Heart right ventricle (tissue), 16 donors: ENCODE measurements around the gene GIMAP1. TPM values are rescaled to one million over a fixed set of nuclear protein-coding genes. Genes with fewer than 3 reads are reported as not detected.

ENCODE experiments used
- ATAC-seq, 8 donors: fragments of 200-7000 bp; cut with Tn5 transposase; one replicate each; pipeline ENCODE4 v1.9.1; 2020; ENCODE audit warnings: mild to moderate bottlenecking in 8 of 8, moderate library complexity in 8 of 8, moderate number of reproducible peaks in 1 of 8
- DNase-seq, 2 donors: peaks; one replicate each; pipeline ENCODE4 v3.0.0-alpha.2; 2020
- H3K27ac ChIP-seq, 10 donors: fragments of 200-600 bp; sonication (generic) in 2 of 10; one replicate each; pipeline versions ENCODE4 v1.5.0 to v1.8.0; 2020 to 2022; ENCODE audit warnings: mild to moderate bottlenecking in 3 of 10
- H3K27me3 ChIP-seq, 7 donors: fragments of 200-600 bp; one replicate each; pipeline ENCODE4 v1.8.0; 2021 to 2022; ENCODE audit warnings: mild to moderate bottlenecking in 2 of 7
- H3K36me3 ChIP-seq, 9 donors: fragments of 200-600 bp; sonication (generic) in 1 of 9; one replicate each; pipeline versions ENCODE4 v1.5.0 to v1.8.0; 2020 to 2022; ENCODE audit warnings: mild to moderate bottlenecking in 2 of 9
- H3K4me1 ChIP-seq, 9 donors: fragments of 200-600 bp; sonication (generic) in 1 of 9; one replicate each; pipeline versions ENCODE4 v1.5.0 to v1.8.0; 2020 to 2022; ENCODE audit warnings: mild to moderate bottlenecking in 4 of 9
- H3K4me3 ChIP-seq, 10 donors: fragments of 200-600 bp; sonication (generic) in 2 of 10; one replicate each; pipeline versions ENCODE4 v1.5.0 to v1.8.0; 2020 to 2022; ENCODE audit warnings: mild to moderate bottlenecking in 7 of 10, moderate library complexity in 2 of 10
- H3K9me3 ChIP-seq, 11 donors: fragments of 200-600 bp in 10 of 11; sonication (generic) in 2 of 11; one replicate each; pipeline versions ENCODE4 v1.5.0 to v1.8.0; 2013 to 2022; ENCODE audit warnings: mild to moderate bottlenecking in 2 of 11, control low read depth in 1 of 11, moderate library complexity in 1 of 11
- WGBS, 2 donors: extraction: QIAGEN DNeasy Blood & Tissue Kit; methylation state at CpG; one replicate each; pipeline ENCODE4 v1.1.7; 2013; ENCODE audit warnings: inconsistent platforms in 1 of 2; 5-methylcytosine and 5-hydroxymethylcytosine counted together
- intact Hi-C, 10 donors: fragments of 100-400 bp; cut with DNase I; formaldehyde crosslinking; loops; one replicate each; pipeline versions ENCODE4 v1.11.1 to v1.14.2; 2022
- polyA plus RNA-seq, 2 donors: library from polyadenylated mRNA; stranded (reverse); fragments of 200-250 nt; gene quantifications; one replicate each; pipeline ENCODE4 v1.2.3, GENCODE V29; 2013
- total RNA-seq, 10 donors: library from RNA; stranded (reverse); fragmentation: NEBNext Ultra II Directional in 3 of 10; extraction: Animal tissue kit (Norgen Biotek cat#: 25700) in 3 of 10; gene quantifications; one replicate each; pipeline versions ENCODE4 v1.2.1 to v1.2.4, GENCODE V29; 2021 to 2023
- TF ChIP-seq, protein P1 (sequence below), 9 donors: fragments of 200-600 bp; sonication (generic) in 2 of 9; IDR thresholded peaks; one replicate each; pipeline versions ENCODE4 v1.5.0 to v1.8.0; 2021 to 2022; ENCODE audit warnings: antibody characterized with exemption in 9 of 9, mild to moderate bottlenecking in 5 of 9, moderate library complexity in 1 of 9
- donor health status: Arrhythmogenic right ventricular cardiomyopathy.
- donor health status: ischemic (EF 13 %, LVEDD 7.1; RV severe dilation, severe dysfunction).
- donor health status: healthy with polysubstance abuse.
- donor health status: DM: no; HTN: yes; CAD: no.
- donor health status: DM: no; HTN: no; CAD: no.
- donor health status: ischemic (EF 25% LVEDD 6.9; RV normal size, moderate dysfunction).
- donor health status: ischemic (EF 25% LVEDD 5.7; RV mildly dilated, moderate dysfunction).
- donor health status: healthy.
- donor health status: DM: yes; HTN: yes; CAD: no.
- donor health status: Ischemic cardiomyopathy.
- donor health status: ischemic (EF 35%, LVEDD 5.7; RV mildly dilated, moderate dysfunction).
- donor health status: nonischemic (EF 11% LVEDD 7.7; RV severe dilation, severe dysfunction).
- donor health status: DM: yes; HTN: yes; CAD: no.
- donor health status: PGD.
- donor health status: ischemic (EF 29% LVEDD 5.4; RV normal size, mild dysfunction).
- donor health status: nonischemic (EF 23%, LVEDD 6.1; RV moderate dilation, normal function).

GIMAP1 gene
- total and polyA plus RNA-seq, 12 donors: 2.4 to 11.2 (median 5.5) TPM

DNA sequence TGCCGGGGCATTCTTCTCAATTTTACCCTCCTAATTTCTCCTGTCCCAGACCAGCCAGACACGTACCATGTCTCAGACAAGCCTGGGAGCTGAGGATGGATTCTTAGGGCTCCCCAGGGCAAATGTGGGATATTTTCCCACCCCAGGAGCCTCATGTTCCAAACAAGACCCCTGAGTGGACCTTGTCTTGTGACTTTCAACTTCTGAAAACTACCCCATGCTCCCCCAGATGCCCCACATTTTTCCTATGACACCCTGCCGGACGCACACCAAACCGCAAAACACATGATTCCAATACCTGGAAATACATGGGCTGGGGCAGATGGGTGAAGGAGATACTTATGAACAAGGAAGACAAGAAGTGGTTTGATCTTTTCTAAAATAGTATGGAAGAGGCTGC, 21.7 kb downstream of the GIMAP1 start:
- H3K36me3 ChIP-seq: peaks cover 0 to 33% (median 9%) of the 10 kb centered on the region in 9 donors
- ATAC-seq (peak in 3 of 8 donors; percentile 20 to 29 (median 24)), DNase-seq (no peak)
- TF ChIP-seq, protein P1, sequence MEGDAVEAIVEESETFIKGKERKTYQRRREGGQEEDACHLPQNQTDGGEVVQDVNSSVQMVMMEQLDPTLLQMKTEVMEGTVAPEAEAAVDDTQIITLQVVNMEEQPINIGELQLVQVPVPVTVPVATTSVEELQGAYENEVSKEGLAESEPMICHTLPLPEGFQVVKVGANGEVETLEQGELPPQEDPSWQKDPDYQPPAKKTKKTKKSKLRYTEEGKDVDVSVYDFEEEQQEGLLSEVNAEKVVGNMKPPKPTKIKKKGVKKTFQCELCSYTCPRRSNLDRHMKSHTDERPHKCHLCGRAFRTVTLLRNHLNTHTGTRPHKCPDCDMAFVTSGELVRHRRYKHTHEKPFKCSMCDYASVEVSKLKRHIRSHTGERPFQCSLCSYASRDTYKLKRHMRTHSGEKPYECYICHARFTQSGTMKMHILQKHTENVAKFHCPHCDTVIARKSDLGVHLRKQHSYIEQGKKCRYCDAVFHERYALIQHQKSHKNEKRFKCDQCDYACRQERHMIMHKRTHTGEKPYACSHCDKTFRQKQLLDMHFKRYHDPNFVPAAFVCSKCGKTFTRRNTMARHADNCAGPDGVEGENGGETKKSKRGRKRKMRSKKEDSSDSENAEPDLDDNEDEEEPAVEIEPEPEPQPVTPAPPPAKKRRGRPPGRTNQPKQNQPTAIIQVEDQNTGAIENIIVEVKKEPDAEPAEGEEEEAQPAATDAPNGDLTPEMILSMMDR (IDR thresholded peaks at IDR 0.05): no peak
- peak overlapping the region; percentile 66 to 93 (median 88) for H3K27ac ChIP-seq
- intact Hi-C loops: loop anchor here in 6 of 10 donors (2.0 to 10.0 kb wide), 9 partner anchors 17 to 291 kb away; partner anchors contain the start of genes GIMAP6 (in 5 of the 6), GIMAP8 (in 3 of the 6), GIMAP2 (in 1 of the 6) and GIMAP4 (in 1 of the 6)
- H3K9me3 ChIP-seq: no peaks in the 10 kb centered on the region
- H3K4me3 ChIP-seq: peak overlapping the region; percentile 8 to 68 (median 60)
- no peaks in the 10 kb centered on the region for H3K27me3 ChIP-seq
- peaks cover 2 to 46% (median 37%) of the 10 kb centered on the region in 9 donors for H3K4me1 ChIP-seq
- WGBS, 2 donors: 57 to 68% methylated on average over 5 of the region's 5 CpGs

DNA sequence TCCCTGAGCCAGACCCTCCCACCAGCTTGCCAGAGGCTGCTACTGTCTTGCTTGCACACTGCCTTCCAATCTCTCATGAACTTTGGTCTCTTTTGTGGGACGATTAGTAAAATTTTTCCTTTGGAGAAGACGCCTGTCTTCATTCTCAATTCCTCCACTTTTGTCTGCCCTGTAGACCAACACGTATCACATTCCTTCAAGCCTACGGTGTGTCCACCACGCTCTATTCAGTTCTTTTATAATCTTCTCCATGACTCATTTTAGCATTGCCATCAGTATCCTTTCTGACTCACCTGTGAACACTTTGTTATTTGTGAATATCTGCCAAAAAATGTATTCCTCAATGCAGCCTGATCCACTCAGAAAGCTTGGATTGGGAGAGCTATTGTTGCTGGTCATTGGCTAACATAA, 22.2 kb downstream of the GIMAP1 start:
- WGBS, 2 donors: 66 to 75% methylated on average over 5 of the region's 5 CpGs
- Histone ChIP-seq H3K4me1 (peaks cover 4 to 51% (median 42%) of the 10 kb centered on the region in 9 donors), H3K27me3 (no peaks in the 10 kb centered on the region), H3K9me3 (no peaks in the 10 kb centered on the region), H3K27ac (peak overlapping the region; percentile 66 to 93 (median 88)), H3K4me3 (peak overlapping the region; percentile 8 to 68 (median 60)), H3K36me3 (peaks cover 0 to 38% (median 11%) of the 10 kb centered on the region in 9 donors)
- peak in 6 of 8 donors; percentile 3 to 55 (median 28) for ATAC-seq
- intact Hi-C loops: loop anchor here in 6 of 10 donors (2.0 to 10.0 kb wide), 9 partner anchors 16 to 291 kb away; partner anchors contain the start of genes GIMAP6 (in 5 of the 6), GIMAP8 (in 3 of the 6), GIMAP2 (in 1 of the 6) and GIMAP4 (in 1 of the 6)
- DNase-seq: no peak
- TF ChIP-seq, protein P1 (IDR thresholded peaks at IDR 0.05): no peak

DNA sequence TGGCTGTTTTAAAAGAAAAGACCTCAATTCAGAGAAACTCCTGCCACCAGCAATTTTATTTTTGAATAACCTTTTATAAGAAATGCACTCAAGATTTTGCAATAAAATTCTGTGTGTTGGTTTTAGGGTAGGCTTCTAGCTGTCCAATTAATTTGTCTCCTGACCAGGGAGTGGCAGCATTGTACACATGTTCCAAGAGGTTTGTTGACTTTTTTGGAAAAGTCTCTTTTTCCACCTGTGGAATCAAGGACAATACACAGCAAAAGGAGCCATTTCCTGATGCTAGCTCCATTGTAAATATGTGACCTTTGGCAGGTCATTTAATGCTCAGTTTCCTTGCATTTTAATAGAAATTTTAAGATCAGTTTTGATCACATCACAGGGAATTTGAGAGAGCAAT, 22.6 kb downstream of the GIMAP1 start:
- TF ChIP-seq, protein P1 (IDR thresholded peaks at IDR 0.05): peak in 7 of 9 donors; percentile 26 to 64 (median 52)
- H3K36me3 ChIP-seq: peaks cover 0 to 43% (median 11%) of the 10 kb centered on the region in 9 donors
- DNase-seq (no peak), ATAC-seq (peak in 6 of 8 donors; percentile 39 to 73 (median 61))
- H3K27ac ChIP-seq: peak overlapping the region in 9 of 10 donors; percentile 81 to 93 (median 89)
- H3K27me3 ChIP-seq: no peaks in the 10 kb centered on the region
- peak overlapping the region; percentile 2 to 68 (median 60) for H3K4me3 ChIP-seq
- intact Hi-C loops: loop anchor here in 6 of 10 donors (2.0 to 10.0 kb wide), 9 partner anchors 16 to 292 kb away; partner anchors contain the start of genes GIMAP6 (in 5 of the 6), GIMAP8 (in 3 of the 6), GIMAP2 (in 1 of the 6) and GIMAP4 (in 1 of the 6)
- H3K4me1 ChIP-seq: peaks cover 4 to 55% (median 46%) of the 10 kb centered on the region in 9 donors
- H3K9me3 ChIP-seq: no peaks in the 10 kb centered on the region

DNA sequence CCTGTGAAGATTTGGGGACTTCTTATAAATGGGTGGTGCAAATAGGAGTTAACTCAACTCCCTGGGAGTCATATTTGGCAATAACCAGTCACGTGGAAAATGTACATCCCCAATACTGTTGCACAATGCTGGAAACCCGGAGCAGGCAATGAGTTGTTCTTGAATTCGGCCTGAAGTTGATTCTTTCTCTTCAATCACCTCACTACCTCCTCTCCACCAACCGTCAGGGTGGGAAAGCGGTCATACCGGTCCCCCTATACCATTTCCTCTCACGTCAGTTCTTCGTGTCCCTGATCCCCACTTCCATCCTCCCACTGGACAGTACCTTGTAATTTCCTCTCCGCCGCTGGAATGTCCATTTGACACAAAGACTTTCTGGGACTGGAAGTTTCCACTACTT, 23.6 kb downstream of the GIMAP1 start:
- DNase-seq (no peak), ATAC-seq (peak in 4 of 8 donors; percentile 39 to 71 (median 55))
- TF ChIP-seq, protein P1 (IDR thresholded peaks at IDR 0.05): no peak
- H3K4me3 ChIP-seq: peak overlapping the region in 9 of 10 donors; percentile 5 to 68 (median 61)
- WGBS, 2 donors: 63 to 65% methylated on average over 10 of the region's 10 CpGs
- intact Hi-C loops: loop anchor here in 3 of 10 donors (5.0 to 10.0 kb wide), 3 partner anchors 53 to 288 kb away; partner anchors contain the start of genes GIMAP2 (in 1 of the 3) and GIMAP8 (in 1 of the 3)
- no peaks in the 10 kb centered on the region for H3K9me3 ChIP-seq
- peaks cover 0 to 51% (median 11%) of the 10 kb centered on the region in 9 donors for H3K36me3 ChIP-seq
- H3K27me3 ChIP-seq: no peaks in the 10 kb centered on the region
- H3K27ac ChIP-seq: peak overlapping the region; percentile 19 to 93 (median 88)
- H3K4me1 ChIP-seq: peaks cover 8 to 64% (median 56%) of the 10 kb centered on the region in 9 donors
